Measurements from ENCODE around the gene APBB2.

DNA sequence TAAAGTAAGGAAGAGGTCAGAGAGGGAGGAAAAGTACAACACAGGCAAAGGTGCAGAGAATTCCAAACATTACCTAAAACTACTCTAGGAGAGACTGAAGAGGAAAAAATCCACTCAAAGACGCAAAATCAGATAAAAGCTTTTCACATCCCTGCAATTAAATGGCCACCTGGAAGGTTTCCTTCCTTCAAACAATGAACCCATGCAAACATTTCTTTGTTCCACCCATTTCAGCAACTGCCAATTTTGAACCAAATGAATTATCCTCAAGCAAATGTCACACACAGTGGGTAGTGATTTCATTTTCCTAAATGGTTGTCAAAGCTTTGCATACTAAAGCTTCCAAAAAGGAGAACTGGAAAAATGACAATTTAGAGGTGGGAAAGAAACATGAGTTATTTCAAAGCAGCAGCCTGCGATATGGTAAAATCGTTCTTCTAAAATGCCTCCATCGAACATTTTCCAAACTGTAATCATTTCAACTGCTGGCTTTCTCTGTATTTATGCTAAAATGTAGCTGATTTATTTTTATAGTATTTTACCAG is 45.0 kb downstream of the APBB2 start:
- TF ChIP-seq, protein P1, sequence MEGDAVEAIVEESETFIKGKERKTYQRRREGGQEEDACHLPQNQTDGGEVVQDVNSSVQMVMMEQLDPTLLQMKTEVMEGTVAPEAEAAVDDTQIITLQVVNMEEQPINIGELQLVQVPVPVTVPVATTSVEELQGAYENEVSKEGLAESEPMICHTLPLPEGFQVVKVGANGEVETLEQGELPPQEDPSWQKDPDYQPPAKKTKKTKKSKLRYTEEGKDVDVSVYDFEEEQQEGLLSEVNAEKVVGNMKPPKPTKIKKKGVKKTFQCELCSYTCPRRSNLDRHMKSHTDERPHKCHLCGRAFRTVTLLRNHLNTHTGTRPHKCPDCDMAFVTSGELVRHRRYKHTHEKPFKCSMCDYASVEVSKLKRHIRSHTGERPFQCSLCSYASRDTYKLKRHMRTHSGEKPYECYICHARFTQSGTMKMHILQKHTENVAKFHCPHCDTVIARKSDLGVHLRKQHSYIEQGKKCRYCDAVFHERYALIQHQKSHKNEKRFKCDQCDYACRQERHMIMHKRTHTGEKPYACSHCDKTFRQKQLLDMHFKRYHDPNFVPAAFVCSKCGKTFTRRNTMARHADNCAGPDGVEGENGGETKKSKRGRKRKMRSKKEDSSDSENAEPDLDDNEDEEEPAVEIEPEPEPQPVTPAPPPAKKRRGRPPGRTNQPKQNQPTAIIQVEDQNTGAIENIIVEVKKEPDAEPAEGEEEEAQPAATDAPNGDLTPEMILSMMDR (conservative IDR thresholded peaks at IDR 0.05; ENCODE audit: low read depth in 2 of 2): no peak
- TF ChIP-seq JUNB (IDR thresholded peaks at IDR 0.05; ENCODE audit: unreplicated experiment): no peak
- TF ChIP-seq EZH2phosphoT487 (IDR thresholded peaks at IDR 0.05; ENCODE audit: unreplicated experiment): no peak
- no peak for TF ChIP-seq EZH2 (IDR thresholded peaks at IDR 0.05; ENCODE audit: low read depth, unreplicated experiment)
- no peak for TF ChIP-seq POLR2AphosphoS5 (IDR thresholded peaks at IDR 0.05; ENCODE audit: low read depth)
- TF ChIP-seq, protein P2, sequence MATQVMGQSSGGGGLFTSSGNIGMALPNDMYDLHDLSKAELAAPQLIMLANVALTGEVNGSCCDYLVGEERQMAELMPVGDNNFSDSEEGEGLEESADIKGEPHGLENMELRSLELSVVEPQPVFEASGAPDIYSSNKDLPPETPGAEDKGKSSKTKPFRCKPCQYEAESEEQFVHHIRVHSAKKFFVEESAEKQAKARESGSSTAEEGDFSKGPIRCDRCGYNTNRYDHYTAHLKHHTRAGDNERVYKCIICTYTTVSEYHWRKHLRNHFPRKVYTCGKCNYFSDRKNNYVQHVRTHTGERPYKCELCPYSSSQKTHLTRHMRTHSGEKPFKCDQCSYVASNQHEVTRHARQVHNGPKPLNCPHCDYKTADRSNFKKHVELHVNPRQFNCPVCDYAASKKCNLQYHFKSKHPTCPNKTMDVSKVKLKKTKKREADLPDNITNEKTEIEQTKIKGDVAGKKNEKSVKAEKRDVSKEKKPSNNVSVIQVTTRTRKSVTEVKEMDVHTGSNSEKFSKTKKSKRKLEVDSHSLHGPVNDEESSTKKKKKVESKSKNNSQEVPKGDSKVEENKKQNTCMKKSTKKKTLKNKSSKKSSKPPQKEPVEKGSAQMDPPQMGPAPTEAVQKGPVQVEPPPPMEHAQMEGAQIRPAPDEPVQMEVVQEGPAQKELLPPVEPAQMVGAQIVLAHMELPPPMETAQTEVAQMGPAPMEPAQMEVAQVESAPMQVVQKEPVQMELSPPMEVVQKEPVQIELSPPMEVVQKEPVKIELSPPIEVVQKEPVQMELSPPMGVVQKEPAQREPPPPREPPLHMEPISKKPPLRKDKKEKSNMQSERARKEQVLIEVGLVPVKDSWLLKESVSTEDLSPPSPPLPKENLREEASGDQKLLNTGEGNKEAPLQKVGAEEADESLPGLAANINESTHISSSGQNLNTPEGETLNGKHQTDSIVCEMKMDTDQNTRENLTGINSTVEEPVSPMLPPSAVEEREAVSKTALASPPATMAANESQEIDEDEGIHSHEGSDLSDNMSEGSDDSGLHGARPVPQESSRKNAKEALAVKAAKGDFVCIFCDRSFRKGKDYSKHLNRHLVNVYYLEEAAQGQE (IDR thresholded peaks at IDR 0.05; ENCODE audit: unreplicated experiment): no peak
- TF ChIP-seq ZNF114 (CRISPR knock-in tag; IDR thresholded peaks at IDR 0.05): no peak
- TF ChIP-seq, protein P3, sequence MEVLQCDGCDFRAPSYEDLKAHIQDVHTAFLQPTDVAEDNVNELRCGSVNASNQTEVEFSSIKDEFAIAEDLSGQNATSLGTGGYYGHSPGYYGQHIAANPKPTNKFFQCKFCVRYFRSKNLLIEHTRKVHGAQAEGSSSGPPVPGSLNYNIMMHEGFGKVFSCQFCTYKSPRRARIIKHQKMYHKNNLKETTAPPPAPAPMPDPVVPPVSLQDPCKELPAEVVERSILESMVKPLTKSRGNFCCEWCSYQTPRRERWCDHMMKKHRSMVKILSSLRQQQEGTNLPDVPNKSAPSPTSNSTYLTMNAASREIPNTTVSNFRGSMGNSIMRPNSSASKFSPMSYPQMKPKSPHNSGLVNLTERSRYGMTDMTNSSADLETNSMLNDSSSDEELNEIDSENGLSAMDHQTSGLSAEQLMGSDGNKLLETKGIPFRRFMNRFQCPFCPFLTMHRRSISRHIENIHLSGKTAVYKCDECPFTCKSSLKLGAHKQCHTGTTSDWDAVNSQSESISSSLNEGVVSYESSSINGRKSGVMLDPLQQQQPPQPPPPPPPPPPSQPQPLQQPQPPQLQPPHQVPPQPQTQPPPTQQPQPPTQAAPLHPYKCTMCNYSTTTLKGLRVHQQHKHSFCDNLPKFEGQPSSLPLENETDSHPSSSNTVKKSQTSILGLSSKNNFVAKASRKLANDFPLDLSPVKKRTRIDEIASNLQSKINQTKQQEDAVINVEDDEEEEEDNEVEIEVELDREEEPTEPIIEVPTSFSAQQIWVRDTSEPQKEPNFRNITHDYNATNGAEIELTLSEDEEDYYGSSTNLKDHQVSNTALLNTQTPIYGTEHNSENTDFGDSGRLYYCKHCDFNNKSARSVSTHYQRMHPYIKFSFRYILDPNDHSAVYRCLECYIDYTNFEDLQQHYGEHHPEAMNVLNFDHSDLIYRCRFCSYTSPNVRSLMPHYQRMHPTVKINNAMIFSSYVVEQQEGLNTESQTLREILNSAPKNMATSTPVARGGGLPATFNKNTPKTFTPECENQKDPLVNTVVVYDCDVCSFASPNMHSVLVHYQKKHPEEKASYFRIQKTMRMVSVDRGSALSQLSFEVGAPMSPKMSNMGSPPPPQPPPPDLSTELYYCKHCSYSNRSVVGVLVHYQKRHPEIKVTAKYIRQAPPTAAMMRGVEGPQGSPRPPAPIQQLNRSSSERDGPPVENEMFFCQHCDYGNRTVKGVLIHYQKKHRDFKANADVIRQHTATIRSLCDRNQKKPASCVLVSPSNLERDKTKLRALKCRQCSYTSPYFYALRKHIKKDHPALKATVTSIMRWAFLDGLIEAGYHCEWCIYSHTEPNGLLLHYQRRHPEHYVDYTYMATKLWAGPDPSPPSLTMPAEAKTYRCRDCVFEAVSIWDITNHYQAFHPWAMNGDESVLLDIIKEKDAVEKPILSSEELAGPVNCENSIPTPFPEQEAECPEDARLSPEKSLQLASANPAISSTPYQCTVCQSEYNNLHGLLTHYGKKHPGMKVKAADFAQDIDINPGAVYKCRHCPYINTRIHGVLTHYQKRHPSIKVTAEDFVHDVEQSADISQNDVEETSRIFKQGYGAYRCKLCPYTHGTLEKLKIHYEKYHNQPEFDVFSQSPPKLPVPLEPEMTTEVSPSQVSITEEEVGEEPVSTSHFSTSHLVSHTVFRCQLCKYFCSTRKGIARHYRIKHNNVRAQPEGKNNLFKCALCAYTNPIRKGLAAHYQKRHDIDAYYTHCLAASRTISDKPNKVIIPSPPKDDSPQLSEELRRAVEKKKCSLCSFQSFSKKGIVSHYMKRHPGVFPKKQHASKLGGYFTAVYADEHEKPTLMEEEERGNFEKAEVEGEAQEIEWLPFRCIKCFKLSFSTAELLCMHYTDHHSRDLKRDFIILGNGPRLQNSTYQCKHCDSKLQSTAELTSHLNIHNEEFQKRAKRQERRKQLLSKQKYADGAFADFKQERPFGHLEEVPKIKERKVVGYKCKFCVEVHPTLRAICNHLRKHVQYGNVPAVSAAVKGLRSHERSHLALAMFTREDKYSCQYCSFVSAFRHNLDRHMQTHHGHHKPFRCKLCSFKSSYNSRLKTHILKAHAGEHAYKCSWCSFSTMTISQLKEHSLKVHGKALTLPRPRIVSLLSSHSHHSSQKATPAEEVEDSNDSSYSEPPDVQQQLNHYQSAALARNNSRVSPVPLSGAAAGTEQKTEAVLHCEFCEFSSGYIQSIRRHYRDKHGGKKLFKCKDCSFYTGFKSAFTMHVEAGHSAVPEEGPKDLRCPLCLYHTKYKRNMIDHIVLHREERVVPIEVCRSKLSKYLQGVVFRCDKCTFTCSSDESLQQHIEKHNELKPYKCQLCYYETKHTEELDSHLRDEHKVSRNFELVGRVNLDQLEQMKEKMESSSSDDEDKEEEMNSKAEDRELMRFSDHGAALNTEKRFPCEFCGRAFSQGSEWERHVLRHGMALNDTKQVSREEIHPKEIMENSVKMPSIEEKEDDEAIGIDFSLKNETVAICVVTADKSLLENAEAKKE (CRISPR knock-in tag; IDR thresholded peaks at IDR 0.05): no peak
